ENCODE data around the gene ADCY6.
"Not testable (repeated sequence)": the region's sequence is repeated elsewhere in the genome, so short reads cannot be mapped to it uniquely, and the experiment has no call there.

The ADCY6 gene

DNA sequence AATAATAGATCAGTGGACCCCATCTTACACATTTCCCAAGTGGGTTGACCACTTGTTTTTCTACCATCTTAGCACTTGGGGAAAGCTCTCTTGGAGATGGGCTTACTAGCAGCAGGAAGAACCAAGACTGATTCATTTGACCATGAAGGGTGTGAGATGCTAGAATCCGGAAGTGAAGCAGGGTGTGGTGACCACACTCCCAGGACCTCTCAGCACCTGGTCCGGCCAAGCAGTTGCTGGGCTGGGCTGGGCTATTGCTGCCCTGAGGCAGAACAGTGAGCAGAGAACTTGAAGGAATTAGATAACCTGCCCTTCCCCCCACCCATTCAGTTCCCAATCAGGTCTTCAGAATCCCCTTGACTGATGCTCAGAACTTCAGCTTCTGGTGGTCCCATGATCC is 24.4 kb downstream of the ADCY6 start:
- DNase-seq (ENCODE audit: low read depth in 2 of 3, low spot score in 2 of 3) = no peak

DNA sequence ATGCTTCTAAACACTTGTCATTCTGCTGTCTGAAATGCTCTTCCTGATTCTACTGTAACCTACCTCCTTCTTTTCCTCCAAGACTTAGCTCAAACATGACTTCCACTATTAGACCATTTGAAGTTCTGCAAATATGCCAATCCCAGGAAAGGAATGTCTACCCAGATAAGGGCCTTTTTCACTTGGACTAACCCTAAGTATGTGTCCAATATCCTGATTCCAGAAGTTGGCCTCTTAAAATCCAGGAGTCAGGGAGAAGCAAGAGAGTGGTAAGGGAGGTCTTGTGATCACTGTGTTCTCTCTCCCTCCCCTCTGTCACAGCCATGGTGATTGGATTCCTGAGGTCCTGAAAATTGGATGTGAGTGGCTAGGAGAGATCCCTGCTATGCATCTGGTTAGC is 30.2 kb downstream of the ADCY6 start:
- DNase-seq (ENCODE audit: low read depth in 2 of 3, low spot score in 2 of 3) = no peak

DNA sequence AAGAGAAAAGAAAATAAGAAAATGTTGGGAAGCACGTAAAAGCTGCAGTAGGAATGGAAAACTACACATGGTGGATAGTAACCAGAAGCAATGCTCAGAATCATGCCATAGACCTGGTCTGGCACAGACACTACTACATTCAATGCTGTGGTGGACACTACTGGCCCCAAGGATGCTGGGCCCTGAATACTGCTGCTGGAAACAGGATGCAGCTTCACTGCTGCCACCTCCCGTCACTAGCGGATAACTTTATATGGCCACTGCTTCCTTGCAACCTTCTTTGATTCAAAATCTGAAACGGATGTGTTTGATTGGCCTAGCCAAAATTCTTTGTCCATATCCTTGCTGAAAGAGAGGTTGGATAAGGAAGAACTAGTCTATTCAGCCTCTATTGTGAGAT is 30.7 kb downstream of the ADCY6 start:
- no peak for DNase-seq (ENCODE audit: low read depth in 2 of 3, low spot score in 2 of 3)

DNA sequence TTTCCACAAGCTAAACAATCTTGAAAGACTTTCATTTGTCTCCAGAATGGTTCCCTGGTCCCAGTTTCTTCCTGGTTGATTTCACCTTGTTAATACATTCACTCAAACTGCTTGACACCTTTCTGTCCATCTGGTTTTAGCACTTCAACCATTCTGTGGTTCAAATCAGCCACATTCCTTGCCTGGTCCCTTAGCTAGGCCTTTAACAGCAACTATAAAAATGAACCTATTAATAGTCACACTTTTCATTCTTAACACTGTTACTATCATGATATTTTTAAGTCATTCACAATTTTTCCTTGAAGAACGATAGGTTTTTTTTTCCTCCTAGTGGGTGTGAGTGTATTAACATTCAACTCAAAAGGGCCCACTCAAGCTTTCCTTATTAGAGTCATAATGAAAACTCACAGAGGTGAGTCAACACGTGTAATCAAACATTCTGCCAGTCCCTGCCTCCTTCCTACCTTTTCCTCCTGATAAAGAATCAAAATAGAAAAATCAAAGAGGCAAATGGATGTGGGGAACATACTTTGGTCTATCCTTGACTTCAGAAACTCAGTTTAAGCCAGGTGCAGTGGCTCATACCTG is 38.0 kb downstream of the ADCY6 start:
- no peak for DNase-seq (ENCODE audit: low read depth in 2 of 3, low spot score in 2 of 3)

- DNase-seq (ENCODE audit: low read depth in 2 of 3, low spot score in 2 of 3) = no peak
Observed at GRCh38 chr12:48750215-48750614, 38.7 kb downstream of the ADCY6 start.

- DNase-seq (ENCODE audit: low read depth in 2 of 3, low spot score in 2 of 3) = no peak
Observed at GRCh38 chr12:48744251-48745008, 44.5 kb downstream of the ADCY6 start.

DNA sequence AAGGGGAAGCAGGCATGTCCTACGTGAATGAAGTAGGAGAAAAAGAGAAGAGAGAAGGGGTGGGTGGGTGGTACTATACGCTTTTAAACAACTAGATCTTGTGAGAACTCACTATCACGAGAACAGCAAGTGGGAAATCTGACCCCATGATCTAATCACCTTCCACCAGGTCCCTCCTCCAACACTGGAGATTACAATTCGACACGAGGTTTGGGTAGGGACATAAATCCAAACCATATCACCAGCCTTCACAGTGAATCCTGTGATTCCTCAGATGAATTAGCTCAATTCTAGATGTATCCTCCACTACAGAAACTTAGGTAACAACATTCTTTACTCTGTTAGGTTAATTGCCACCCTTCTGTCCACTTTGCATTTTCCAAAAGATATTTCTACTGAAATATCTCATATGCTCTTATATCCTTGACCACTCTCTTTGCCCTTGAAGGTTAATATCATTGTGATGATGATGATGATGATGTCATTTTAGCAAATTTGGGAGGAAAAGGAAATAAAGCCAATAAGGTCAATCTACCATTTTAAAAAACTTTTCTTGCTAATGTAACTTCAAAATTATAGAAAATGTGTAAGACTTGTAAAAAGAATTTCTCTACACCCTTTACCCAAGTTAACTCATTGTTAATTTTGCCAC is 49.1 kb downstream of the ADCY6 start:
- no peak for DNase-seq (ENCODE audit: low read depth in 2 of 3, low spot score in 2 of 3)

DNA sequence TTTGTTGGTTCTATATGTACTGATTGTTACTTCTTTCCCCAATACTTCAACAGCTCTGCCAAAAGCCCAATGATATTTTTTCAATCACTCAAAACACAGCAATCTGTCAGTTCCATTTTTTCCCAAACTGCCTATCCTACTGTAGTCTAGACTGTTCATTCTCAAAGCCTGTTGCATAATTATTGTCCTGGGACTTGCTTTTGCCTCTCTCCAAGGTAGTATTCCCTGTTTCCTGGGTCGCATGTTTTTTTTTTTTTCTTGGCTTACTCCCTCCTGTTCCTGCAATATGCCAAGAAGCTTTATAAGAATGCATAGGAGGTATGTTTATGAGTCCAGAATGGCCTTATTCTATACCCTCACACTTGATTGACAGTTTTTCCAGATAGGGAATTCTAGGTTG is 52.4 kb downstream of the ADCY6 start:
- DNase-seq (ENCODE audit: low read depth in 2 of 3, low spot score in 2 of 3) = no peak

GRCh38 chr12:48728807-48729206 is 60.1 kb downstream of the ADCY6 start:
- DNase-seq (ENCODE audit: low read depth in 2 of 3, low spot score in 2 of 3) = no peak

- DNase-seq (ENCODE audit: low read depth in 2 of 3, low spot score in 2 of 3) = not testable (repeated sequence)
Observed at GRCh38 chr12:48720737-48721136, 68.2 kb downstream of the ADCY6 start.

DNA sequence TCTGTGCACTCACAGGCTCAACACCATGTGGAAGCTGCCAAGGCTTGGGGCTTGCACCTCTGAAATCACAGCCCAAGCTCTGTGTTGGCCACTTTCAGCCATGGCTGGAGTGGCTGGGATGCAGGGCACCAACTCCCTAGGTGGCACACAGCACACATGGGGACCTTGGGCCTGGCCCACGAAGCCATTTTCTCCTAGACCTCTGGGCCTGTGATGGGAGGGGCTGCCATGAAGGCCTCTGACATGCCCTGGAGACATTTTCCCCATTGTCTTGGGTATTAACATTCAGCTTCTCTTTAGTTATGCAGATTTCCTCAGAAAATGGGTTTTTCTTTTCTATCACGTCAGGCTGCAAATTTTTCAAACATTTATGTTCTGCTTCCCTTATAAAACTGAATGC is 68.7 kb downstream of the ADCY6 start:
- not testable (repeated sequence) for DNase-seq (ENCODE audit: low read depth in 2 of 3, low spot score in 2 of 3)

- DNase-seq (ENCODE audit: low read depth in 2 of 3, low spot score in 2 of 3) = not testable (repeated sequence)
Observed at GRCh38 chr12:48719002-48719401, 69.9 kb downstream of the ADCY6 start.

DNA sequence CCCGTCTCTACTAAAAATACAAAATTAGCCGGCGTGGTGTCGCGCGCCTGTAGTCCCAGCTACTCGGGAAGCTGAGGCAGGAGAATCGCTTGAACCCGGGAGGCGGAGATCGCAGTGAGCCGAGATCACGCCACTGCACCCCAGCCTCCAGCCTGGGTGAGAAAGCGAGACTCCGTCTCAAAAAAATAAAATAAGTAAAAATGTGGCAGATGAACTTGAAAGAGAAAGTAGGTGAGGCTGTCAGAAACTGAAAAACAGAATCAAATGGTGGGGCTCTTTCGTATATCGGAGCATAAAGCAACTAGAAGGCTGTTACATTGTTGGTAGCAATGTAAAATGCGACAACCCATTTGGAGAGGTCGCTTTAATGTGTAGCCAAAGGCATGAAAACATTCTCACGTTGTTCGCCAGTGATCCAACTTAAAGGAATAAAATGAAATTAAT is 71.6 kb downstream of the ADCY6 start:
- DNase-seq (ENCODE audit: low read depth in 2 of 3, low spot score in 2 of 3) = no peak

DNA sequence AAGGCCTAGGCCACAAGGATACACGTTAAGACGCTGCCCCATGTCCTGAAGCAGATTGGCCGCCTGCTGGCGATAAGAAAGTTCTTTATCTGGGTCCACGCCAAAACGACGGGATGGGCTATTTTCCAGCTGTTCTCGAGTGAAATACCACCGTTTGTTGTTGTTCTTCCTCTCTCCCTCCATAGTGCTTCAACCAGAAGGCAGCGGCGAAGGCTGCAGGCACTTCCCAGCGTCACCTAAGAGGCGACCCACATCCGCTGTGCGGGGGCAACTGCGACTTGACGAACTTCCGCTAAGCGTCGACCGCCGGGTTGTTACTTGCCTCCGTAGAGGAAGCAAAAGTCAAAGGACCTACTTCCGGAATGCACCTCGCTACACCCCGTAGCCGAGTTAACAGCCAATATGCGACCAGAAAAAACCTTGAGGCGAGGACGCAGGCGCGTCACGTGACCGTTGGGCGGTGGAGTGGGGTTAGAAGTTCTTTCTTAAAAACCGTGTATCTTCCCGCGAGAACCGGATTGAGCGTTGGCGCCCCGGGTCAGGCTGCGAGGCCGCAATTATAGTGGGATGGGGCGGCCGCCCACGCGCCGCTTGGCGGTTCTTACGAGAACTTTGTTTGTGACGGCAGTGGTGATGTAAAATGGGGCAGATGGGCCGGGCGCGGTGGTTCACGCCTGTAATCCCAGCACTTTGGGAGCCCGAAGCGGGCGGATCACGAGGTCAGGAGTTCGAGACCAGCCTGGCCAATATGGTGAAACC is 72.2 kb downstream of the ADCY6 start, which contains the start of gene CCNT1:
Gene CCNT1, minus strand, starts transcription at position 215 of the 759 bp plus-strand sequence. Its CDS starts 32 bp downstream, at position 183.
- peak; percentile 93 to 99 (median 96) for DNase-seq (ENCODE audit: low read depth in 2 of 3, low spot score in 2 of 3)

All from activated CD8-positive, alpha-beta memory T cell treated with anti-CD3 and anti-CD28 coated beads for 48 hours (primary cell).